HuH-7.5 (cell line): ENCODE results near the gene TRIP4.
"Not testable (repeated sequence)": the region's sequence is repeated elsewhere in the genome, so short reads cannot be mapped to it uniquely, and the experiment has no call there.

ENCODE experiments used
- DNase-seq: peaks from one replicate; pipeline ENCODE4 v3.0.0; 2011; ENCODE audit warnings: low spot score

Gene TRIP4

DNA sequence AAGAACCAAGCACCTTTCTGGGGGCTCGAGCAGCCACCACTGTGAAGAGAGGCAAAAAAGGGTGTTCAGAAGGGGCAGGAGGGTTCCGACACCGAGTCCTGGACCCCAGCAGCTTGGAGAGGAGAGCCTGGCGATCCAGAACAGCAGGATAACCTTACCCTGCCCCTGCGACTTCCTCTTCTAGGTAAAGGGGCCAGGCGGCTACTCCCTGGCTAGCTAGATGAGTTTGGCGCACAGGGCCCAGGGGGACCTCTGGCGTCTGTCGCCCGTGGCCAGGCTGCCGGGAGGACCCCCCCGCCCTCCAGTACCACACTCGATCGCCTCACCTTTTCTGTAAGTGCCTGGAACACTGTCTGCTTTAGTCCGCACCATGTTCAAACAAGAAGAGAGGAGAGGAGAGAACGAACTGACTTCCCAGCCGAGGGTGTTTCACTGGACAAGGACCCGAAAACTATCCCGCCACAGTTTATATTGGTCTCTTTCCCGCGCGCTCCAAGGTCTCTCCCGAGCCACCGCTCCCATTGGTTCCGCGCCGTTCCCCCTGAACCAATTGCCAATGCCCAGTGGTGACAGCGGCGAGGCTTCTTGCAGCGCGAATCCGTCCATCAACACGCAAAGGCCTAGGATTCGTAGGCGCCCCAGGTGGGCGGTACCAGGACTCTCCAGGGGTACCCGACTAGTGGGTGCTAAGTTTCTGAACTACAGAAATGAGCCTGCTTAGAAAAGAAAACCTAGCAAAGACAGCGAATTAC is 6.5 kb upstream of the TRIP4 start, which contains the start of gene PCLAF:
TSS of gene PCLAF (minus strand) at position 442 of the 752 bp plus-strand sequence. CDS start at position 372, 70 bp downstream.
- DNase-seq, result peak; percentile 90

DNA sequence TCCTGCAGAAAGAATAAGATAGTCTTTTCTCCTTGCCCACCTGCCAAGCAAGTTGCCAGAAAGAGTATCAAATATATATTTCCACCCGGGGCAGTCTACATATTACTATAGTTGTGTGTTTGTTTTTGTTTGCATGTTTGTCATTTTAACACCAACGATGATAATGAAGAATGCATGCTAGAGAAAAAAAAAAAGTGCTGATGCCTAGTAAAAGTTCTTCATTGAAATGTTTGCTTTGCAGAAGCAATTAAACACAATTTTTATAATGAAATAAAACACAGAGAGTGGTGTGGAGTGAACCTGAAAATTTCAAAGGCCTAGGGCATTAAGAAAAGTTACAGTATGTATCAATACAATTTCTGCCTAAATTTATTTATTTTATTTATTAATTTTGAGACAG is 3.9 kb upstream of the TRIP4 start:
- DNase-seq, result no peak

DNA sequence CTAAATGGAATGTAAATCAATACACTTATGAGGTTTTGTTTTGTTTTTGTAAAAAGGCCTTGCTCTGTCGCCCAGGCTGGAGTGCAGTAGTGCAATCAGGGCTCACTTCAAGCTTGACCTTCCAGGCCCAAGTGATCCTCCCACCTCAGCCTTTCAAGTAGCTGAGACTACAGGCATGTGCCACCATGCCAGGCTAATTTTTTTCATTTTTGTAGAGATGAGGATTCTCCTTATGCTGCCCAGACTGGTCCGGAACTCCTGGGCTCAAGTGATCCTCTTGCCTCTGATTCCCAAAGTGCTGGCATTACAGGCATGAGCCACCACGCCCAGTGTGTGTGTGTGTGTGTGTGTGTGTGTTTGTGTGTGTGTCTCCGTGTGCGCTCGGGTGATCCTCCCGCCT is 1.3 kb upstream of the TRIP4 start:
- no peak for DNase-seq

DNA sequence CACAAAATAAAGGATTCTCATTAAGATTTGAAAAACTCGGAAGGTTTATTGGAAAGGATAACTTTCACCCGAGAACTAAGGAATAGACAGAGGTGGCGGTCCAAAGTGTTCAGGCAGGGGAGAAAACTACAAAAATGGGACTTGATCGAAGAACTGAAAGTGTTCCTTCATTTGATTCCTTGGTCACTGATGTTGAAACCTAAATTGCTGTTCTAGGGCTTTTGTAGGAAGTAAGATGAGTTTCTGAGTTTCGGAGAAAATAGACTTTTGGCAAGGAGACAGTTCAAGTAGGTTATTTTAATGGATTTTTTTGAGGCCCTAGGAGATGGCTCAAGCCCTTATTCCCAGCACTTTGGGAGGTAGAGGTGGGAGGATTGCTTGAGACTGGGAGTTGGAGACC is 1.4 kb downstream of the TRIP4 start:
- no peak for DNase-seq

DNA sequence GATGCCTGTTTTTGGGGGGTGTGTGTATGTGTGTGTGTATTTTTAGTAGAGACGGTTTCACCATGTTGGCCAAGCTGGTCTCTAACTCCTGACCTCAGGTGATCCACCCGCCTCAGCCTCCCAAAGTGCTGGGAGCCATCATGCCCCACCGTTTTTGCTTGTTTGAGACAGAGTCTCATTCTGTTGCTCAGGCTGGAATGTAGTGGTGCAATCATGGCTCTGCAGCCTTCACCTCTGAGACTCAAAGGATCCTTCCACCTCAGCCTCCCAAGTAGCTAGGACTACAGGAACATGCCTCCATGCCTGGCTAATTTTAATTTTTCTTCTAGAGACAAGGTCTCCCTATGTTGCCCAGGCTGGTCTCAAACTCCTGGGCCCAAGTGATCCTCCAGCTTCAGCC is 4.8 kb downstream of the TRIP4 start:
- not testable (repeated sequence) for DNase-seq

DNA sequence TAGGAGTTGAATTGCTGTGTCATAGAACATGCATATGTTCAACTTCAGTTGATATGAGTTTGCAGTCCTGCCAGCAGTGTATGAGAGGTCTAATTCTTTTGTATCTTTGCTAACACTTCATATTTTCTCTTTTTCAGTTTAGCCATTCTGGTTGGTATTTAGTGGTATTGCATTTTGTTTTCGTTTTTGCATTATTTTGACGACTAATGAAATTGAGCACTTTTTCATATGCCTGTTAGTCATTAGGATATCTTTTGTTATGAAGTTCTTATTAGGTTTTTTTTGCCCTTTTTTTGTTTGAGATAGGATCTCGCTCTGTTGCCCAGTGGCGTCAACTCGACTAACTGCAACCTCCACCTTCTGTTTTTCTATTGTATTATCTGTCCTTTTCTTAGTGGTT is 9.2 kb downstream of the TRIP4 start:
- no peak for DNase-seq

DNA sequence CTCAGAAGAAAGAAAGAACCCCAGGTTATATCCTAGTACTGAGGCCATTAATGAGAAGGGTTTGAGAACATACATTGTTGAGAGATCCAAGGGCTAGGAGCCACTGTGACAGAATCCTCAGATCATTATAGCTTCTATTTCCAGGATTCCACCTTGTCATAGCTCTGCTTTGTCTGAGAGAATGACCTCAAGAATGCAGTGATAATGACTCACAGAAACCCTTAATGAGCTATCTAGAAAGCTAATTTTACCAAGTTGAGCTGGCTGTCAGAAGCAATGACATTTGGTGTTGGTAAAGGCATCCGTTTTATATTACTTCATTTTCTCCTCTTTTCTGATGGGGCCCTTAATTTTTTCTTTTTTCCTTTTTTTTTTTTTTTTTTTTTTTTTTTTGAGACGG is 10.9 kb downstream of the TRIP4 start:
- no peak for DNase-seq

DNA sequence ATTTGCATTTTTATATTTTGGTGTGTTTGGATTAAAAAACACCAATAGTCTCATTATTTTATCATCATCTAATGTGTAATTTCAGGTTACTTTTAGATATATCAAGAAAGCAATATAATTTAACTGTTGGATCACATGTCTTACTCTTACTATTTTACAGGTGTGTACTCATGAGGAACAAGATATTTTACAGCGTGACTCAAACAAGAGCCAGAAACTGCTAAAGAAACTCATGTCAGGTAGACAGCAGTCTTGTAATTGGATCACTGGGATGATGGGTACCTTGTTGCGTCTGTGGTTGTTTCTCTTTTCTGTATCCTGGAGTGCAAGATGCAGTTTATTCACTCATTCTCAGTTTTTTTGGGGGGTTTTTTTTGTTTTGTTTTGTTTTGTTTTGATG is 12.9 kb downstream of the TRIP4 start:
- no peak for DNase-seq

DNA sequence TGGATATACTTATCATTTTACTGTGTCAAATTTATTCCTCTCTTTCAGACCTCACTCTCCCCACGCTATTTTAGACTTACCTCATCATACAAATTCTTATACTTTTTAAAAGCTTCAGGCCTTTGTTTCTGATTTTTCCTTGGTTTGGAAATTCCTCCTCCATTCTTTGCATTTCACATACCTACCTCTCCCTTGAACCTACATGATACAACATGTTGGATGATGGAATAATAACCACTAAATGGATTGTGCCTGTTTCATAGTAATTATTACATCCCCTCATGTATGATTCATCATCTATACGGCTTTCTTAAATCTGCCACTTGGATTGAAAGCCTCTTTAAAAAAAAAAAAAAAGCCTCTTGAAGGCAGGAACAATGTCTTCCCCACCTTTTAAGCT is 24.6 kb downstream of the TRIP4 start:
- no peak for DNase-seq

DNA sequence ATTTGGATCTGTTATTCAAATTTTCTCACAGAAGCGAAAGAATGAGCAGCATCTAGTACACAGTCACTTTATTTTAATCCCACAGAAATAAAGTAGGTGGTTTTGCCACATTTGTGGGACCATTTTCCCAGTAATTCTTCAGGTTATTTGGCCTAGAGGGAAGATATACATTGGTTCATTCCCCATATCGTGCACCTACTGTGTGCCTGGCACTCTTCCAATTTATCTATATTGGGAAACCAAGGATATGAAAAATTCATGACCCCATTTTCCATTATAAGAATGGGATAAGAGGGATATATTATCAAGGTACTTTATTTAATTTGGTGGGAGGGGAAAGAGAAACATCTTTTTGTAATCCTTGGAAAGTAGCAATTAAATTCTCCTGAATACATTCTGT is 35.1 kb downstream of the TRIP4 start:
- DNase-seq, result no peak

DNA sequence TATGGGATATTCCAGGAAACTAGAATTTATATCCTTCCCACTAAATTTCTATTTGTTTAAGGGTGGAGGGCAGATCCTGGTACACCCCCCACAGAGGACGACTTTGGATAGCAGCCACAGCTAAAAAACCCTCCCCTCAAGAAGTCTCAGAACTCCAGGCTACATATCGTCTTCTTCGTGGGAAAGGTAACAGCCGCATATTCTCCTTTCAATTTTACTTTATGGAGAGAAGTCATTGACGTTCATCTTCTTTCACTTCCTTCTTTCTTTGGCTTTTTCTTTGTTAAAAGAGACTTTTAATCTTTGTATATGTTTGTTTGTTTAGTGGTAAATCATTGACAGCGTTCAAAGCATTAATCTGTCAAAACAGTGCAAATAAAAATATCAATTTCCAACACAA is 36.3 kb downstream of the TRIP4 start:
- DNase-seq, result no peak

DNA sequence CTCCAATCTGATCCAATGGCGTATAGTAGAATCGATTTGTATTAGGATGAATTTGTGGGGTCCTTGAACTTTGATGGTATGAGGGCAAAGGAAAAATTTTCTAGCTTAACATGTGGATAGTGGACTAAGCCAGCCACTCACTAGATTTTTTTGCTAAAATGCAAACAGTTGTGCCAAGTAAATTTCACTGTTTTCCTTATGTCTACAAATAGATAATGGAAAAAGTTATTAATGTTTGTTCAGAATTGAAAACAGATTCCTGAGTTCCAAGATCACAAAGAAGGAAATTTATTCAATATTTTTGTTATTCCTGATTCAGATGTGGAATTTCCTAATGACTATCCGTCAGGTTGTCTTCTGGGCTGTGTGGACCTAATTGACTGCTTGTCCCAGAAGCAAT is 37.6 kb downstream of the TRIP4 start:
- DNase-seq, result no peak

DNA sequence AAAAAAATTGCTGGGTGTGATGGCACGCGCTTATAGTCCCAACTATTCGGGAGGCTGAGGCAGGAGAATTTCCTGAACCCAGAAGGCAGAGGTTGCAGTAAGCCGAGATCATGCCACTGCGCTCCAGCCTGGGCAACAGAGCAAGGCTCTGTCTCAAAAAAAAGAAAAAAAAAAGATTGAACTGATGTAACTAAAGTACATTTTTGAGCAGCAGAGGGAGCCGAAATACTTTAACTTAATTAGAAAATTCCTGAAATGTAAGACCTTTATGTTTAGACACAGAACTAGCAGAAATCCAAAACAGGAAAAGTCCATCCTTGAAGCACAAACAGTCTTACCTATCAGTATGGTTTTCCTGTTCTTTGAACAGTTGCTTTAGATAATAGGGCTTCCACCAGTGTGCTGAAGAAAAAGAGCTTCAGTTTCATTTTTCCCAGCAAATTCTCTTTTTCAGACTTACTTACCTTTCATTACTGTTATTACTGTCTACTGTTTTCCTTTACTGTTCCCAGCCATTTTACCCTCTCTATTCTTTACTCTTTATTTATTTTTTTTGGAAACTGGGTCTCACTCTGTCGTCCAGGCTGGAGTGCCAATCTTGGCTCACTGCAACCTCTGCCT is 39.3 kb downstream of the TRIP4 start:
- no peak for DNase-seq

DNA sequence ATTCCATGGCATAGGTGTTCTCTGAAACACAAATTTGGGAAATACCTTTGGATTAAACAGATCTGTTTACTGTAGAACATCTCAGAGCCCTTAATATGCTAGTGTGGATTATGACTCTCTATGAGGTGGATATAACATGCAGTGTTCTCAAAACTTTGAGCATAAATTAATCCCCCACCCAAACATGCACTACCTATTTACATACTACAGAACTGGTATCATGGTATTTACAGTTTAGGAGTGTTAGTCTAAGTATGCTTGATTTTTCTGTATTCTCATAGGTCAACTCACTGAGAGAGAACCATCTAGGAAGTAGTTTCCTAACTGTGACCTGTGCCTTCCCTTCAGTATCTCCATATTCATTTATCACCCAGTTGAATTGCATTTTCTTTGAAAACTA is 41.8 kb downstream of the TRIP4 start:
- no peak for DNase-seq

DNA sequence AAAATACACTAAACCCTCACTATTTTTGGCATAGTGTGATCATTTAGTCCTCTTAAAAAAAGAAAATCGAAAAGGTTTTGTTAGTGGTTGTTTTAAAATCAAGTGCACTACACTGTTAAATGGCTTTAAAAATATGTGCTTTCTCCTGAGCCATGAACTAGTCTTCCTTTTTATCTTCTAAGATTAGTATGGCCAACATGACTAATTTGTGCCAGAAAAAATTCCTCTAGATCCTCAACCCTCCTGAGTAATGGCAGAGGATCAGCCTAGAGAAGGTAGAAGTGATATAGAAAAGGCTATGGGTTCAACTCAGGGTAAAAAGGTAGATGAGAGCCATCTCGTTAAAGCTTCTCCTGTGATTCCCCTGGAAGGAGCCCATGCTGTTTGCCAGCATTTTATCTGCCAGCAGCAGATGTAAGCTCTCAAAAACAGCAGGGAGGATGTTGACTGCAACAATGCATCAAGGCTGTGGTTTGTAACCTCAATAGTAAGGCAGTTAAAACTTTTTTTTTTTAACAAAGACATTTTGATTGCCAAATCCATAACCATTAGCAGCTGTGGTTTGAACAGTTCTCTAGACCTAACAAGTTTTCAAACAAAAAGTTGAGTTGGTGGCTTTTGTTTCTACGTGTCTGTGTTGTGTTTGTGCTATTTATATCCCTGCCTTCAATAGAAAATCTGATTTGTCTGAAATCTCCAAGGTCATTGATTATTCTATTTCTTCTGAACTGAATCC is 42.5 kb downstream of the TRIP4 start:
- DNase-seq, result no peak

DNA sequence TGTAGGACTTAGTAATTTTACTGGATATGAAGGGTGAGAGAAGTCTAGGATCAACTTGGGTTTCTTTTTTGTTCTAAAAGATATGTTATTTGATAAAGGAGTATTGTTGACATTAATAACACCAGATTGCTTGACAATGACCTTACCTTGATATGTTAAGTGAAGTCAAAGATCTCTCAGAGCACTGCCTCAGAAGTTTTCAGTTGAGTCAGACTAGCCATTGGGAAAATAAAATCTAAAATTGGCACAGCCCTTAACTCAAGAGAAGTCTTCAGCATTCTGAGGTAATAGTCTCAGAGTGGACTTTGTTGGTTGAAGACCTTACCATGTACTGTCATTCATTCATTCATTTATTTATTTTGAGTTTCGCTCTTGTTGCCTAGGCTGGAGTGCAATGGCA is 50.3 kb downstream of the TRIP4 start:
- no peak for DNase-seq

DNA sequence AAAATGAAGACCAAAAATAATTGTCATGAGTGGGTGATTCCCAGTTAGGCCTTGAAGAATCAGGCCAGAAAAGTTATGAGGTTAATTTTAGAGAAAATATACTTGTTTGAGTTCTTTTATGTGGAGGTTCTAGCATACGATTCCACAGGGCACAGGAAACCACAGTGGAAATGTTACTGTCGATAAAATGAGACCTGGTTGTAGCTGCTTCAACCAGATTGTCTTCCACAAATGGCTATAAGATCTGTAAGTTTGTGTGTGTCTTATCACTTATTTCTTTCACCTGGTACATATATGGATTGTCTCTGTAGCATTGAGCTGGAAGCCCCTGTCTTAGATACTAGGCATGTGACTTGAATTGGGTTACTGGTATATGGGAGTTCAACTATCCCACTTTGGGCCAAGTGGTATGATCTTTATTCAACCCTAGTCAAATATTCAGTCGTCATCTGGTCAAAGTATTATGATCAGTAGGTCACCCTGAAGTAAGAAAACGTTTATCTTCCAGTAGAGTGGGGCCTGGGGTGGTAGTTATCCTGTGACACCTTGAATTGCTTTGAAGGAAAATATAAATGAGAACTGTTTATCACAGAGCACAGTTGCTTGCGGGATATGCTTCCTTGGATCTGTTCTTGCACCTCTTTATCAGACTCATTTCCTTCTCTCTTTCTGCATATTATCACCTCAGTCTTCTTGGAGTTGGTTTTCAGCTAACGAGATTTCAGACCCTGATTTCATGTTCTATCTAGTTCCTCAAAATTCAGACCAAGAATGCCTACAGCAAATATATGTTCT is 51.2 kb downstream of the TRIP4 start:
- DNase-seq, result no peak

DNA sequence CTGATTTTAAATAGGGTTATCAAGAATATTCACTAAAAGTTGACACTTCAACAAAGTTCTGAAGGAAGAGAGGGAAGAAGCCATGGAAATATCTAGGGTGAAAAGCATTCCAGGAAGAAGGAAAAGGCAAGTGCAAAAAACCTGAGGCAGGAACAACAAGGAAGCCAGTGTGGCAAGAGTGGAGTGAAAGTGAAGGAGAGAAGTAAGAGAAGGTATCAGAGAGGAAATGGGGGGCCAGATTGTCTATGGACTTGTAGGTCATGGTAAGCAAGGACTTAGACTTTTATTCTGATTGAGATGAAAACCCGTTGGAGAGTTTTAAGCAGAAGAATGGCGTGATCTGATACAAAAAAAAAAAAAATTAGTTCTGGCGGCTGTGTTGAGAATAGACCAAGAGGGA is 54.2 kb downstream of the TRIP4 start:
- no peak for DNase-seq

DNA sequence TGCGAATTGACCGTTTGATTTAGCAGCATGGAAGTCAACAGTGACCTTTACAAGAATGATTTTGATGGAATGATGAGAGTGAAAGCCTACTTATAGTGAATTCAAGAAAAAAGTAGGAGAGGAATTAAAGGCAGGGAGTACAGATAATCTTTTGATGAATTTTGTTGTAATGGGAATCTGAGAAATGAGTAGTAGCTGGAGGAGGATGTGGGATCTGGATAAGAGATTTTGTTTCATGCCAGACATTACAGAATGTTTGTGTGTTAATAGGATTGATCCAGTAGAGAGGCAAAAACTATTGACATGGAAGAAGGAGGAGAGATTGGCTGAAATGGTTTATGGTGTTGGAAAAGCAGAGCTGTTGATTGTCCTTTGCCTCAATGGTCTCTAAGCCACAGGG is 55.4 kb downstream of the TRIP4 start:
- no peak for DNase-seq

DNA sequence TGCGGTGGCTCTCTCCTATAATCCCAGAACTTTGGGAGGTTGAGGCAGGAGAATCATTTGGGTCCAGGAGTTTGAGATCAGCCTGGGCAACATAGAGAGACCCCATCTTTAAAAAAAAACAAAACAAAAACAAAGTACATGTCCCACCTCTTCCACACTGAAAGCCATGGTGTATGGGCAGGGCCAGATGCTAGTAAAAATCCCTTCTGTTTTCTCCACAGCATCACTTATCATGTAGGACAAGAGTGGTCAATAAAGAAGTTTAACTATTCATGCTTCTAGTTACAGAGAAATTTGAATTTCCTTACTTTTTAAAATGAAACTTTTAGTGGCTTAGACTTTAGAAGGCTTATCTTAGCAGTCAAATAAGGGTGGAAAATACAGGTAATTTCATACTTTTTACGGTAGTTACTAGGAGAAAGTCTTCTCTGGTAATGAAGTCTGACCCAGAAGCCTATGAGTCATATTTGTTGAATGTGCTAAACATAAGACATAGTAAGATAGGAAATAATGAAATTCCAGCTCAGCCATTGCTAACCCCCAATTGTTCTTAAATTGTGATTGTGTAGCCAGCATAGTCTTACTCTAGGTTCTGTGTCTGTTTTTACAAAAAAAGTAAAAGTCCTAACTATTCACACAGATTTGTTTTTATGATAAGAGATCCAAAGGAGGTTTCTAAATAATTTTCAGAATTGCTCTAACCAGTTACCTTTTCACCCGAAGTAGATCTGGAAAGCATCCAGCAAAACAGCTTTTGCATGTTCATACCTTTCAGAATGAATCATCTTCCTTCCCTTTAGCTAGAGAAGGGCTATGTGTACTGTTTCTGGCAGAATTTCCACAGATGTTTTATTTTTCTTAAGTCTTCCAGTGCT is 56.3 kb downstream of the TRIP4 start:
- no peak for DNase-seq

DNA sequence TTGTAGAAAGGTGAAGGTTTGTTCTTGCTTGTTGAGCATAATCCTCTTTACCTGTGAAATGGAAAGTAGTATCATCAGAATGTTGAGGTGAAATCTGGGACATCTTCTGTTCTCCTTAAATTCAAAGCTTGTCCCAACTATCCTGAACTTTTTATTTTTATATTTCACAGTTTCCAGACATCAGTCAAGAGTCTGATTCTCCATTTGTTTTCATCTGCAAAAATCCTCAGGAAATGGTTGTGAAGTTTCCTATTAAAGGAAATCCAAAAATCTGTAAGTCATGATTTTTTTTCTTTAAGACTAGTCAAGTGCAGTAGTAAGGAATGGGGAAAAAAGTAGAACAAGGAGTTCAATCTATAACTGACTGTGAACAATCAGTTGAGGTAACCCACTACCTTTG is 57.2 kb downstream of the TRIP4 start:
- DNase-seq, result no peak
